Occipital lobe (tissue), 2 donors: ENCODE data around the gene TRIM32. TPM values are rescaled to one million over a fixed set of nuclear protein-coding genes. Genes with fewer than 3 reads are reported as not detected.

Source experiments
- DNase-seq: peaks from one replicate; lab custom pipeline; 2025; lab: John Stamatoyannopoulos, UW
- total RNA-seq: library from RNA; depleted of rRNA; stranded (reverse); fragments of >200 nt; gene quantifications from one replicate; pipeline ENCODE4 v1.2.3, GENCODE V29; 2014

TRIM32 gene
- total RNA-seq, 1 donor from 2014 or later: 23.9 TPM

GRCh38 chr9:116705531-116705930 is 18.4 kb downstream of the TRIM32 start:
- no peak for DNase-seq

- no peak for DNase-seq
These were observed 19.5 kb downstream of the TRIM32 start for GRCh38 chr9:116706310-116707290.

- DNase-seq: no peak
These were observed 25.7 kb downstream of the TRIM32 start for GRCh38 chr9:116712781-116713180.

GRCh38 chr9:116713271-116713670 is 26.2 kb downstream of the TRIM32 start:
- no peak for DNase-seq

GRCh38 chr9:116715751-116716150 is 28.6 kb downstream of the TRIM32 start:
- DNase-seq: no peak

- DNase-seq: no peak
These were observed 29.3 kb downstream of the TRIM32 start for GRCh38 chr9:116716438-116716837.

DNA sequence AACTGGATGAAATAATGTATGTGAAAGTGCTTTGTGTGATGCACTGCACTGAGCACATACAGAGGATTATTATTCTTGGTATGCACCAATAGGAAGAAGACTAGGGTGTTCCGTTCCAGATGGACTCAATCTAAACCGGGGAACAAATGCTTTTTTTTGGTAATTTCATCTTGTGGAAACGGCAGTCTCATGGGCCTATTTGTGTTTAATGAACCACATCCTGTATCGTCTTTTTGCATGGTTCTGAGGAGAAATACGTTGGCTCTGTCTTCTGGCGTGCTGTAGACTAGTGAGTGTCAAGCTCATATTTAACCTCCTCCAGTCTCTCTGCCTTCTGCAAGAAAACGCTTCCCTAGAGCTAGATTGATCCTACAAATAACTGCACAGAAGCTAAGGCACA is 30.0 kb downstream of the TRIM32 start:
- DNase-seq: no peak

DNA sequence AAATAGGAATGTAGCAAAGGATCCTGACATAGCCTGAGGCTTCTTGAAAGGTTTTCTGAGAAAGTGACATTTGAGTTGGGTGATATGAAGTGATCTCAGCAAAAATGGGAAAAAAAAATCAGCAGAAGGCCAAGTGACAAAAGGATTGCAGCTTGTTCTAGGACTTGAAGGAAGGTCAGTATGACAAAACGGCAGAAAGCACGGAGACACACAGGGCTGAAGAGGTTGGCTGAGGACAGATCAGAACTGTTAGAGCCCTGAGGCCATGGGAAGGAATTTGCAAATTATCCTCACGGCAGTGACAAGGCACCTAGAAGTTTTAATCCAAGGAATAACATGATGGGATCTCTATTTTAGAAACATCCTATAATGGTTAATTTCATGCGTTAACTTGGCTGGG is 31.0 kb downstream of the TRIM32 start:
- DNase-seq: no peak

DNA sequence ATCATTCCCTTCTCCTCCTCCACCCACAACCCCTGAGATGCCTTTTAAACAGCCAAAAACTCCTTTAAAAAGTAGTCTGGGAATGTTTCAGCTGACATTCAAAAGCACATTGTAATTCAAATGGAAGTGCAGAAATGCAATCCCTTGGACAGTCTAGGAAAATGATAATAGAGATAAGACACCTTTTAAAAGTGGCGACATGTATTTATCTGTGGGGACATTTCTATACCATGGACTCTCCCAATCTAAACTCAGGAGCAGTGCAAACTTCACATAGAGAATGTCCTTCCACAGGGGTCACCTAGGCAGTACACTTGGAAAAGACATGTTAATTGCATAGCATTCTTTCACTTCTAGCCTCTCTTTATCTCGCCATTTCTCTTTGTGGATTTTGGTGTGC is 33.0 kb downstream of the TRIM32 start:
- no peak for DNase-seq

- DNase-seq: no peak
These were observed 34.3 kb downstream of the TRIM32 start for GRCh38 chr9:116721411-116721810.

DNA sequence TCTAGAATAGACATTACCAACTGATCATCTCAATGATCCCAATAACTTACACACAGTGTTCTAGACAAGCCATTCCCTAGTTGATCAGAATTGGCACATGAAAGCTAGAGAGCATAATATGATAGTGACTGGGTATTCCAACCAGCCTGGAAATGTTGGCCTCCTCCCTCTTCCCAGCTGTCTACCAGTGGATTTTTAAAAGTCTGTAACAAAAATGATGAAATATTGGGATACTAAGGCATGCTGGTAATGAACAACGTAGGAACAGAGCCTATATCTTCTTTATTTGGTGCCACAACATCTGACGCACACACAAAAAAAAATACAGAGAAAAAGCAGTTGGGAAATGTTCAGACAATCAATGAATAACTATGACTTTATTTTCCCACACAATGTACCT is 34.8 kb downstream of the TRIM32 start:
- DNase-seq: no peak

DNA sequence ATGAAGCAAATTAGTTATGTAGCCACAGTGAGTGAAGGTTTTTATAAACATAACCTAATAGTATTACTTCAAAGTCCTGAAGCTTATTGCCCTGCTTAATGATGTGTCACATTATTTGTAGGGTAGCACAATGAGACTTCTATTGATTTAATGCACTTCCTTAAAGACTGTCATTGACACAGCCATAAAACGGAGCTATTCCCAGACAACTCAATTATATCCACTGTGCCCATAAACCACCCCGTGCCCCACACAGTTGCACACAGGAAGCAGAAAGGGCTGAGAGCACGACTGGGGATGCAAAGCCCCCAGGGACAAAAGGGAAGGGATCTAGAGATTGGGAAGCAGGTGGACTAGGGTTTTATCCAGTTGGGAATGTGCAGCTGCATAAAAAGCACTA is 37.0 kb downstream of the TRIM32 start:
- no peak for DNase-seq

DNA sequence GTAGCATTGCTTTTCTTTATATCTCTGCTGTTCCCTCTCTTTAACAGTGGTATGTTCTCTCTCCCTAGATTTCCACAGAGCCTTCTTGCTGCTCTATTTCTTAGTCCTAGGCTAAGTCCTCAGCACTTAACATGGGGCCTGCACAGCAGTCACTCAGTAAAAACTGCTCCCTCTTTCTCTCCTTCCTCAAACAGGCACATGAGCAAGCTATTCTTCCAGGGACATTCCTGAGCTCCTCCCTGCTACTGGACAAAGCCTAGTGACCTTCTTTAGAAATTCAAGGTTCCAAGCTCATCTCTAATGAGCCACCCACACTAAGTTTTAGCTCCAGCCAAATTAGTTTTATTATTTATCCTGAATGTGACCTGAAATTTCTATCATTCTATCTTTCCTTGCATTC is 39.5 kb downstream of the TRIM32 start:
- no peak for DNase-seq

DNA sequence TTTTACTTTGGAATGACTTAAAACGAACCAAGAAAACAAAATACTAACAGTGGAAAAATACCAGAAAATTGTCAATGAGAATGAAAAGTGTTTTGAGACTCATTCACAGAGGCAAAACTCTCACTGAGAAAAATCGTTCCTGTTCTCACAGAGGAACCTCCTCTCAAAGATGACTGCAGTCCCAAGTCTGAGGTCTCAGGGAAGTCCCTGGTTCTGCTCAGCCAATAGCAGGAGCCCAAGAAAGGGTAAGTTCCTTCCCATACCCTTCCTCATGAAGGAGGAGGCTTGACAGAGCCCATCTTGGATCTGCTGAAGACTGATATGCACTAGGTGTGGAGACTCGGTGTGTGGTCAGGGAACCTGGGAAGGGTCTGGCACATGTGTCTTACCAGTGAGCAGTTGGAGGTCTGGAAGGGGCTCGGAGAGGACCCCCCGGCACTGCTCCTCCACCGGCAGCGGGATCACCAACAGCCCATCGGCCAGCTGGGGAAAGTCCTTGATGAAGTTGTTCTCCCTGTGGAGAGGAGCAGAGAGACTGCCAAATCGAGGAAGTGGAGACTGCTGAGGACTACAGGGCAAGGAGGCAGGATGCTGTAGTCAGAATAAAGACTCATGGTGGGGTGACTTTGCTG is 46.0 kb downstream of the TRIM32 start:
- DNase-seq: no peak

DNA sequence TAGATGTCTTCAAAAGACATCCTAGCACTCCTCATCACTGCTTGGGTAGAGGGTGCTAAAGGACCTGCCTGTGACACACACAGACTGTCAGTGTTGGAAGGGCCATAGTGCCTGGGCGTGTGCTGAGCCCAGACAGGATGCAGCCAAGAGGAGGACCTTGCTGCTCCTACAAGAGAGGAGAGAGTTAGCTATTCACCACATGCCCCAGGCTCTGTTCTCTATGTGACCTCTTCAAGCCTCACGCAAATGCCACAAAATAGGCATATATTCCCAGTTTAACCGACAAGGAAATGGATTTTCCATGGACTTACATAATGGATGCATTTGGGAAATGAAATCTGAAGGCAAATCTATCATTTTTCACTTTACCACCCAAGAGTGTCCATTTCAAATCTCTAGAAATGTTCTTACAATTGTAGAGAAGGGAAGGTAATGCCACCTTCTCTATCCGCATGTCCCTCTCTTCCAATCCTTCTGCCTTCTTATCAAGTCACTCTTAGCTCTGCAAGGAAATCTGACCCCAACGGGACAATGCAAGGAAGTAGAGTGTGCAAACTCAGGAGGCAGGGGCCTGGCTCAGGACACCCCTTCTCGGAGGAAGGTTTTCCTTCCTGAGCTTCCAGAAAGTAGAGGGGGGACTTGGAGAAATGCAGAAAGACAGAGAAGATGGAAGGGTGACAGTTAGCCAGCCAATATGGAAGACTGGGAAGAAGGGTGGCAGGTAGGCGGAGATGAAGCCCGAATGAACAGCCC is 49.5 kb downstream of the TRIM32 start:
- DNase-seq: no peak

- DNase-seq: peak; percentile 86
These were observed 50.0 kb downstream of the TRIM32 start for GRCh38 chr9:116737152-116737546.

DNA sequence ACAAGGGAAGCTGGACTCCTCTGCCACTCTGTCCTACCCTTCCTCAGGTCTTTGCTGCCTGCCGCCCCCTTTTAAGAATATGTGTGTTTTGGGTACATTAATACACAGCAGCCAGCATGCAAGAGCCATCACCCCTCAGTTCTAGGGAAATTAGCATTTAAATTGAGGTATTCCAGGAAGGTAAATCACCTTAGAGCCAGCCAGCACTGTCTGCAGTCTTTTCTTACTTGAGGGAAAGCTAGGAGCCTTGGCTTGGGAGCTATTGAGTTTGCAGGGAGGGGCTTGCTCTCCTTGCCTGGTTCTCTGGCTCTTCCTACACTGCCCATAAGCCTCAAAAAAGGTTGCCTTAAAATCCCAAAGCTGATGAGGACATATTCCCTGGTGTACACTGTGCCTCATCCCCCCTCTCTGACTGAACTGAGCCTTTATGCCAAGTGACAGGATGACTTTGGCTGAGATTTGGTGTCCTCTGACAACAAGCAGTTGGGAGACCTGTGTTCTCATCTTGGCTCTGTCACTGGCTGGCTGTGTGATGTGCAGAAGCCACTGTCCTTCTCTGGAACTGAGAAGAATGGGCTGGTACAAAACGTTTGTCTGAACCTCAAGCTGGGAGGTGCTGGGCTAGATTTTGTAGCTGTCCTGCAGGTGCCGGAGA is 54.1 kb downstream of the TRIM32 start:
- no peak for DNase-seq

DNA sequence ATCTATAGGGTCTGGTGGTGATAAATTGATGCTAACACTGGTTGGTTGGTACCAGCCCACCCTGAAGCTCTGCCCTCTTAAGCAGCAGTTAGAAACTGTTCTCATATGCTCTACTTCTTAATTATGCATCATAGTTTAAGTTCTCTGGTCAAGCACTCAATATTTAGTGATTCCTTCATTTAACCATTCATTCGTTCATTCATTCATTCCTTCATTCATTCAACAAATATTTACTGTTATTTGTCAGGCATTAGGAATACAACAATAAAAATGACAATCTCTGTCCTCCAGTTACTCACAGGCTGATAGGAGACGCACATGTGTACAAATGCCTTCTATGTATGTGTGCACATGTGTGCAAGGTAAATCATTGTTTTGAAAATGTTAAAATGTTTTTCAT is 54.6 kb downstream of the TRIM32 start:
- DNase-seq: no peak

GRCh38 chr9:116749176-116749575 is 62.1 kb downstream of the TRIM32 start:
- DNase-seq: no peak

DNA sequence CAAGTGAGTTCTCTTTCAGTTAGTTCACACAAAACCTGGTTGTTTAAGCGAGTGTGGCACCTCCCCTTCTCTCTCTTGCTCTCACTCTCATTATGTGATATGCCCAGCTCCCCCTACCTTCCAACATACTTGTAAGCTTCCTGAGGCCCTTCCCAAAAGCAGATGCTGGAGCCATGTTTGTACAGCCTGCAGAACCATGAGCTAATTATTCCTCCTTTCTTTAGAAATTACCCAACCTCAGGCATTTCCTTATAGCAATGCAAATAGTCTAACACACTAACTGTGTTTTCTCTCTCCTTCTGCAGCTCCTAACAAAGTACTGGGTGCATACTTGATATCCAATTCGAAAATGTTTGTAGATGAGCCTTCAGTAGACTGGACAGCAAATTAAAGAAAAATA is 62.7 kb downstream of the TRIM32 start:
- no peak for DNase-seq

GRCh38 chr9:116750510-116750909 is 63.4 kb downstream of the TRIM32 start:
- DNase-seq: no peak
